ENCODE results near the gene CHP2. TPM values are rescaled to one million over a fixed set of nuclear protein-coding genes. Genes with fewer than 3 reads are reported as not detected.
"Not testable (repeated sequence)": the region's sequence is repeated elsewhere in the genome, so short reads cannot be mapped to it uniquely, and the experiment has no call there.

CHP2 gene
- total and polyA plus RNA-seq, 9 donors, result 0.04 to 10.4 (median 0.11) TPM

GRCh38 chr16:23742766-23743165, 12.1 kb upstream of the CHP2 start:
- peaks cover 3% of the 10 kb centered on the region for H3K27me3 ChIP-seq (ENCODE audit: control insufficient read depth, insufficient read depth, low read length)

GRCh38 chr16:23745263-23745662, 9.6 kb upstream of the CHP2 start:
- Histone ChIP-seq H3K27me3 (ENCODE audit: control insufficient read depth, insufficient read depth, low read length) (peaks cover 3% of the 10 kb centered on the region), H3K27ac (ENCODE audit: low read length) (no peak overlapping the region), H3K4me1 (ENCODE audit: control insufficient read depth, insufficient read depth, low read length) (no peaks in the 10 kb centered on the region), H3K4me3 (ENCODE audit: low read length) (no peak overlapping the region), H3K9me3 (replicated peaks; ENCODE audit: control insufficient read depth, low read depth, low read length) (no peaks in the 10 kb centered on the region), H3K36me3 (ENCODE audit: control insufficient read depth, insufficient read depth, low read length) (no peaks in the 10 kb centered on the region)
- 33% methylated on average over 1 of the region's 4 CpGs for WGBS (ENCODE audit: insufficient coverage)
- DNase-seq, result no peak

More at GRCh38 chr16:23742766-23743165, 12.1 kb upstream of the CHP2 start:
- Histone ChIP-seq H3K9me3 (replicated peaks; ENCODE audit: control insufficient read depth, low read depth, low read length) (no peaks in the 10 kb centered on the region), H3K4me3 (ENCODE audit: low read length) (no peak overlapping the region), H3K27ac (ENCODE audit: low read length) (no peak overlapping the region), H3K4me1 (ENCODE audit: control insufficient read depth, insufficient read depth, low read length) (no peaks in the 10 kb centered on the region), H3K36me3 (ENCODE audit: control insufficient read depth, insufficient read depth, low read length) (no peaks in the 10 kb centered on the region)
- 0% methylated on average over 1 of the region's 4 CpGs for WGBS (ENCODE audit: insufficient coverage)
- no peak for DNase-seq

GRCh38 chr16:23748630-23749029, 6.2 kb upstream of the CHP2 start:
- Histone ChIP-seq H3K4me1 (ENCODE audit: control insufficient read depth, insufficient read depth, low read length) (no peaks in the 10 kb centered on the region), H3K27me3 (ENCODE audit: control insufficient read depth, insufficient read depth, low read length) (peaks cover 7% of the 10 kb centered on the region), H3K36me3 (ENCODE audit: control insufficient read depth, insufficient read depth, low read length) (no peaks in the 10 kb centered on the region), H3K9me3 (replicated peaks; ENCODE audit: control insufficient read depth, low read depth, low read length) (no peaks in the 10 kb centered on the region), H3K27ac (ENCODE audit: low read length) (no peak overlapping the region), H3K4me3 (ENCODE audit: low read length) (no peak overlapping the region)
- DNase-seq, result no peak
- no CpG with 5 or more reads among the region's 1 CpG for WGBS (ENCODE audit: insufficient coverage)

- H3K27me3 ChIP-seq (ENCODE audit: control insufficient read depth, insufficient read depth, low read length), result peaks cover 28% of the 10 kb centered on the region
- not testable (repeated sequence) for H3K9me3 ChIP-seq (replicated peaks; ENCODE audit: control insufficient read depth, low read depth, low read length); H3K36me3 ChIP-seq (ENCODE audit: control insufficient read depth, insufficient read depth, low read length); H3K27ac ChIP-seq (ENCODE audit: low read length); H3K4me3 ChIP-seq (ENCODE audit: low read length); DNase-seq
- peaks cover 11% of the 10 kb centered on the region for H3K4me1 ChIP-seq (ENCODE audit: control insufficient read depth, insufficient read depth, low read length)
- no CpG with 5 or more reads among the region's 1 CpG for WGBS (ENCODE audit: insufficient coverage)
Observed at GRCh38 chr16:23751053-23751452, 3.8 kb upstream of the CHP2 start.

- H3K4me3 ChIP-seq (ENCODE audit: low read length), result no peak overlapping the region
- H3K27ac ChIP-seq (ENCODE audit: low read length), result no peak overlapping the region
- DNase-seq, result no peak
- peaks cover 39% of the 10 kb centered on the region for H3K27me3 ChIP-seq (ENCODE audit: control insufficient read depth, insufficient read depth, low read length)
- H3K9me3 ChIP-seq (replicated peaks; ENCODE audit: control insufficient read depth, low read depth, low read length), result no peaks in the 10 kb centered on the region
- H3K36me3 ChIP-seq (ENCODE audit: control insufficient read depth, insufficient read depth, low read length), result no peaks in the 10 kb centered on the region
- H3K4me1 ChIP-seq (ENCODE audit: control insufficient read depth, insufficient read depth, low read length), result peaks cover 11% of the 10 kb centered on the region
- 39% methylated on average over 16 of the region's 17 CpGs for WGBS (ENCODE audit: insufficient coverage)
Observed at GRCh38 chr16:23753908-23754593, 775 bp upstream of the CHP2 start.

GRCh38 chr16:23755484-23755809, 621 bp downstream of the CHP2 start:
- 26% methylated on average over 9 of the region's 15 CpGs for WGBS (ENCODE audit: insufficient coverage)
- Histone ChIP-seq H3K9me3 (replicated peaks; ENCODE audit: control insufficient read depth, low read depth, low read length) (no peaks in the 10 kb centered on the region), H3K36me3 (ENCODE audit: control insufficient read depth, insufficient read depth, low read length) (no peaks in the 10 kb centered on the region), H3K27ac (ENCODE audit: low read length) (no peak overlapping the region), H3K27me3 (ENCODE audit: control insufficient read depth, insufficient read depth, low read length) (peaks cover 39% of the 10 kb centered on the region), H3K4me3 (ENCODE audit: low read length) (no peak overlapping the region), H3K4me1 (ENCODE audit: control insufficient read depth, insufficient read depth, low read length) (peaks cover 11% of the 10 kb centered on the region)
- no peak for DNase-seq

GRCh38 chr16:23757116-23757515, 2.3 kb downstream of the CHP2 start:
- no peak for DNase-seq
- Histone ChIP-seq H3K27ac (ENCODE audit: low read length) (no peak overlapping the region), H3K4me3 (ENCODE audit: low read length) (no peak overlapping the region), H3K27me3 (ENCODE audit: control insufficient read depth, insufficient read depth, low read length) (peaks cover 39% of the 10 kb centered on the region), H3K4me1 (ENCODE audit: control insufficient read depth, insufficient read depth, low read length) (peaks cover 11% of the 10 kb centered on the region), H3K36me3 (ENCODE audit: control insufficient read depth, insufficient read depth, low read length) (no peaks in the 10 kb centered on the region), H3K9me3 (replicated peaks; ENCODE audit: control insufficient read depth, low read depth, low read length) (no peaks in the 10 kb centered on the region)
- WGBS (ENCODE audit: insufficient coverage), result 85% methylated on average over 5 of the region's 9 CpGs

- no peaks in the 10 kb centered on the region for H3K9me3 ChIP-seq (replicated peaks; ENCODE audit: control insufficient read depth, low read depth, low read length)
- H3K27me3 ChIP-seq (ENCODE audit: control insufficient read depth, insufficient read depth, low read length), result peaks cover 39% of the 10 kb centered on the region
- no peaks in the 10 kb centered on the region for H3K36me3 ChIP-seq (ENCODE audit: control insufficient read depth, insufficient read depth, low read length)
- no peak overlapping the region for H3K27ac ChIP-seq (ENCODE audit: low read length)
- DNase-seq, result no peak
- no peak overlapping the region for H3K4me3 ChIP-seq (ENCODE audit: low read length)
- H3K4me1 ChIP-seq (ENCODE audit: control insufficient read depth, insufficient read depth, low read length), result peaks cover 11% of the 10 kb centered on the region
- WGBS (ENCODE audit: insufficient coverage), result 100% methylated on average over 1 of the region's 6 CpGs
Observed at GRCh38 chr16:23757937-23758619, 3.3 kb downstream of the CHP2 start.

GRCh38 chr16:23765933-23766332, 11.1 kb downstream of the CHP2 start:
- H3K4me1 ChIP-seq (ENCODE audit: control insufficient read depth, insufficient read depth, low read length), result no peaks in the 10 kb centered on the region
- no peaks in the 10 kb centered on the region for H3K27me3 ChIP-seq (ENCODE audit: control insufficient read depth, insufficient read depth, low read length)
- no peaks in the 10 kb centered on the region for H3K9me3 ChIP-seq (replicated peaks; ENCODE audit: control insufficient read depth, low read depth, low read length)

GRCh38 chr16:23768581-23768980, 13.8 kb downstream of the CHP2 start:
- Histone ChIP-seq H3K27ac (ENCODE audit: low read length) (no peak overlapping the region), H3K27me3 (ENCODE audit: control insufficient read depth, insufficient read depth, low read length) (no peaks in the 10 kb centered on the region), H3K4me1 (ENCODE audit: control insufficient read depth, insufficient read depth, low read length) (no peaks in the 10 kb centered on the region), H3K4me3 (ENCODE audit: low read length) (no peak overlapping the region), H3K9me3 (replicated peaks; ENCODE audit: control insufficient read depth, low read depth, low read length) (no peaks in the 10 kb centered on the region), H3K36me3 (ENCODE audit: control insufficient read depth, insufficient read depth, low read length) (no peaks in the 10 kb centered on the region)
- DNase-seq, result no peak
- no CpG with 5 or more reads among the region's 2 CpGs for WGBS (ENCODE audit: insufficient coverage)

More at GRCh38 chr16:23765933-23766332, 11.1 kb downstream of the CHP2 start:
- Histone ChIP-seq H3K27ac (ENCODE audit: low read length) (no peak overlapping the region), H3K36me3 (ENCODE audit: control insufficient read depth, insufficient read depth, low read length) (no peaks in the 10 kb centered on the region), H3K4me3 (ENCODE audit: low read length) (no peak overlapping the region)
- DNase-seq, result no peak
